Right atrium auricular region (tissue), 2 donors: ENCODE data around the gene FNBP1. TPM values are rescaled to one million over a fixed set of nuclear protein-coding genes. Genes with fewer than 3 reads are reported as not detected.

Experiments used
- DNase-seq: peaks from one replicate; pipeline ENCODE4 v3.0.0-alpha.2; 2019; ENCODE audit warnings: low spot score
- H3K27ac ChIP-seq, 2 donors: fragments of 200-600 bp; sonication (generic); 1 replicate in 1 of 2; 2 replicates in 1 of 2; pipeline ENCODE4 v1.5.1; 2016 to 2019
- H3K27me3 ChIP-seq, 2 donors: fragments of 200-600 bp; sonication (generic); one replicate each; pipeline versions ENCODE4 v1.5.1 to v1.6.0; 2017 to 2019
- H3K36me3 ChIP-seq: fragments of 200-600 bp; sonication (generic); one replicate; pipeline ENCODE4 v1.5.1; 2016
- H3K4me1 ChIP-seq, 2 donors: fragments of 200-600 bp; sonication (generic); one replicate each; pipeline versions ENCODE4 v1.5.1 to v1.6.0; 2017 to 2019
- H3K4me3 ChIP-seq, 2 donors: fragments of 200-600 bp; sonication (generic); 1 replicate in 1 of 2; 2 replicates in 1 of 2; pipeline ENCODE4 v1.5.1; 2017 to 2019; ENCODE audit warnings: mild to moderate bottlenecking in 1 of 2, moderate library complexity in 1 of 2
- H3K9me3 ChIP-seq, 2 donors: fragments of 200-600 bp; sonication (generic); one replicate each; pipeline ENCODE4 v1.5.1; 2019
- CTCF ChIP-seq, 2 donors: fragments of 200-600 bp; sonication (generic); IDR thresholded peaks; one replicate each; pipeline ENCODE4 v1.5.1; 2019; ENCODE audit warnings: antibody characterized with exemption in 2 of 2
- total RNA-seq, 2 donors: library from RNA; depleted of rRNA; stranded (reverse); fragments of >200 nt; gene quantifications; one replicate each; pipeline ENCODE4 v1.1.0, GENCODE V29; 2016

FNBP1 gene
- total RNA-seq, 2 donors from 2014 or later, result 18.0 to 24.1 TPM

DNA sequence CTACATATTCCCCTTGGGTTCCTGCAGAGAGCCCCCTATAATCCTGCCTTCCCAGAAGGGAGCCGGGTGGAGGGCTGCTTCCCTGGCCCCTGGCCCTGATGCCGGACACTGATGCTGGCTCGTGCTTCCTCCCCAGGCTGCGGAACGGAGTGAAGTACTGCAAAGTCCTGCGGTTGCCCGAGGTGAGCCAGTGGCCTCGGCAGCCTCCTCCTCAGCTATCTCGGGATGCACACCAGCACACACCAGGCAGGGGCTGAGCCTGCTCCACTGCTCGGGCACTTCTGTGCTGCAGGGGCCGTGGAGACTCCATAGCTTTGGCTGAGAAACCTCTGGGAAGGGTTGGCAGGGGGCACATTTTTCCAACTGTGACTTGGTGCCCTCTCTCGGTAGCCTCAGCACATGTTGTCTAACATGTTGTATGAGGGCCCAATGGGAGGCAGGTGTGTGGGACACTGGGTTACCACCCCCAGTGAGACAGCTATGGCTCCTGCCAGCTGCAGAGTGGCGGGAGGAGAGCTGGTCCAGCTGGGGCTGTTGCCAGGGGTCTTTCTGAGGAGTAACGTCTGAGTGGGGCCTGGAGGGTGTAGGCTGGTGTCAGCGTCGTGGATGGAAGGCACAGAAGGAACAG, 169.3 kb downstream of the FNBP1 start:
- Histone ChIP-seq H3K36me3 (peaks cover 41% of the 10 kb centered on the region), H3K4me3 (no peak overlapping the region), H3K27me3 (no peaks in the 10 kb centered on the region), H3K27ac (no peak overlapping the region), H3K4me1 (peaks cover 0 to 8% of the 10 kb centered on the region in 2 donors), H3K9me3 (no peaks in the 10 kb centered on the region)
- no peak for DNase-seq
- TF ChIP-seq CTCF (IDR thresholded peaks at IDR 0.05), result no peak

DNA sequence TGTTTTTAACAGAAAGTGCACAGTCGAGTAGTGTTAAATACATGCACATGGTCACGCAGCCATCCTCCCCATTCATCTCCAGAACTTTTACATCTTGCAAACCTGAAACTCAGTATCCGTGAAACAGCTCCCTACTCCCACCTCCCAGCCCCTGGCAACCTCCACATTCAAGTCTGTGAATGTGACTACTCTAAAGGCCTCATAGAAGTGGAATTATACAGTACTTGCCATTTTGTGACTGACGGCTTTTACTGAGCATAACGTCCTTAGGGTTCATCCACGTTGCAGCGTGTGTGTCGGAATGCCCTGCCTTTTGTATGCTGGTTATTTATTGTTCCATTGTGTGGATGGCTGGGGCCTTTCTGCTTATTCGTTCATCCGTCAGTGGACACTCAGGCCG, 171.9 kb downstream of the FNBP1 start:
- no peak for DNase-seq
- H3K4me3 ChIP-seq, result no peak overlapping the region
- no peaks in the 10 kb centered on the region for H3K9me3 ChIP-seq
- no peaks in the 10 kb centered on the region for H3K27me3 ChIP-seq
- no peak for TF ChIP-seq CTCF (IDR thresholded peaks at IDR 0.05)
- peaks cover 0 to 8% of the 10 kb centered on the region in 2 donors for H3K4me1 ChIP-seq
- H3K36me3 ChIP-seq, result peaks cover 33% of the 10 kb centered on the region
- H3K27ac ChIP-seq, result no peak overlapping the region

DNA sequence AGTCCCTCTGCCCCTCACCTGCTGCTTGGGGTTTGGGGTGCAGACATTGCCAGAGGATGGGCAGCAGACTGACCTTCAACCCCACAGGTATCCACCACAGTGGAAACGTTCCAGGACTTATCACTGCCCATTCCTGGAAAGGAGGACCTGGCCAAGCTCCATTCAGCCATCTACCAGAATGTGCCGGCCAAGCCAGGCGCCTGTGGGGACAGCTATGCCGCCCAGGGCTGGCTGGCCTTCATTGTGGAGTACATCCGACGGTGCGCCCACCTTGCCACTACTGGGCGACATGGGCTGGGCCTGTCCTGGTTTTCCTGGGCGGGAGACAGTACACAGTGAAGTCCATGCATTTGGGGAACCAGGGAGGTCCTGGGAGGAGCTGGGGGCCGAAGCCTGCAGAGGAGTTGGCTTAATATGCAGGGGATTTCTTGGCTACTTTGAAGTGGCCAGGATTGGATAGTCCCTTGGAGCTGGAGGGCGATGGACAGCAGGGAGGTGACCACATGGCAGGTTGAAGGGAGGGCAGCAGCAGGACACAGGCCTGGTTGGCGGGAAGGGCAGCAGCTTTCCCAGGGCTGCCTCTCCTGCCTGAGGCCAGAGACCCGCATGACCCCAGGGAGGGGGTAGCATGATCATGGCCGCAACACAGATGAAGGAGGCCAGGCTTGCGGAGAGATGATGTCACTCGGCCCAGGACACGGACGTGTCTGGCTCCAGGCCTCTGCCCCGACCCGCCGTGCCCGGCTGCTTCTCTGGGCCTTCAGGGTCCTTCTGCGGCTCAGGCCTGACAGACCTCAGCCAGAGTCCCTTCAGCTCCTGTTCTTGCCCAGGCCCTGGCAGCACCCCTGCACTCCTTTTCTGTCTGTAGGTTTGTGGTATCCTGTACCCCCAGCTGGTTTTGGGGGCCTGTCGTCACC, 173.1 kb downstream of the FNBP1 start:
- H3K4me1 ChIP-seq, result peaks cover 0 to 8% of the 10 kb centered on the region in 2 donors
- H3K4me3 ChIP-seq, result no peak overlapping the region
- no peaks in the 10 kb centered on the region for H3K9me3 ChIP-seq
- H3K27ac ChIP-seq, result no peak overlapping the region
- no peak for TF ChIP-seq CTCF (IDR thresholded peaks at IDR 0.05)
- H3K27me3 ChIP-seq, result no peaks in the 10 kb centered on the region
- H3K36me3 ChIP-seq, result peaks cover 30% of the 10 kb centered on the region
- no peak for DNase-seq

DNA sequence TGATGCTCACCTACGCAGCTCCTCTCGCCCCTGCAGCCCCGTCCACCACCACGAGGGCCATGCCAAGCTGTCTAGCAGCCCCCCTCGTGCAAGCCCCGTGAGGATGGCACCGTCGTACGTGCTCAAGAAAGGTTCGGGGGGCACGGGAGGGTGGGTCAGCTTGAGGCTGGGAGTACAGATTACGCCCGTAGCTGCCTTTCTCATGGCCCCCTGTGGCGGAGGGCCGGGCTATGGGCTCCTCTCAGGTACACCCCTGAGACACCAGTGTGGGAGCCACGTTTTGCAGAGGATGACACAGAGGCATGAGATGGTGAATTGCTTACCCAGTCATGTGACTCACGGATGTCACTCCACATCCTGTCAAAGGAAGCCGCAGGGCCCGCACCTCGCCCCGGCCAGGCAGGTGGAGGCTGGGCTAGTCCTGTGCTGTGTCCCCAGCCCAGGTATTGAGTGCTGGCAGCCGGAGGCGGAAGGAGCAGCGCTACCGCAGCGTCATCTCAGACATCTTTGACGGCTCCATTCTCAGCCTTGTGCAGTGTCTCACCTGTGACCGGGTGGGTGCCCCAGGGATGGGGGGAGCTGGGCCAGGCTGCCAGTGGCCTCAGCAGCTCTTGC, 174.0 kb downstream of the FNBP1 start:
- no peak overlapping the region for H3K4me3 ChIP-seq

More for the DNA sequence above, 174.0 kb downstream of the FNBP1 start:
- no peak for TF ChIP-seq CTCF (IDR thresholded peaks at IDR 0.05)
- H3K36me3 ChIP-seq, result peaks cover 21% of the 10 kb centered on the region
- H3K27me3 ChIP-seq, result no peaks in the 10 kb centered on the region
- no peak for DNase-seq
- H3K27ac ChIP-seq, result no peak overlapping the region
- H3K9me3 ChIP-seq, result no peaks in the 10 kb centered on the region
- H3K4me1 ChIP-seq, result peaks cover 0 to 8% of the 10 kb centered on the region in 2 donors
